GM12878 (cell line): ENCODE results near the gene AGR3. TPM values are rescaled to one million over a fixed set of nuclear protein-coding genes. Genes with fewer than 3 reads are reported as not detected.

Source experiments
- ATAC-seq: fragments of 200-7000 bp; cut with Tn5 transposase; 3 replicates; pipeline ENCODE4 v1.9.1; 2020; ENCODE audit warnings: mild to moderate bottlenecking, moderate library complexity
- BruUV-seq: library from RNA; stranded (reverse); fragments of 400-500 nt; replicated peaks from 2 replicates; lab custom pipeline; 2021; lab: Mats Ljungman, UMichigan
- CTCF ChIA-PET: fragments of 300-600 bp; sonication (Branson Sonifier 250); formaldehyde crosslinking; extraction: SDS; loops from one replicate; lab custom pipeline; 2021; ENCODE audit warnings: inconsistent platforms; lab: Yijun Ruan, JAX
- POLR2A ChIA-PET: fragments of 350-600 bp; formaldehyde crosslinking; extraction: SDS; loops from one replicate; lab custom pipeline; 2021; ENCODE audit warnings: inconsistent platforms; lab: Charles Lee
- RAD21 ChIA-PET: fragments of 300-600 bp; sonication (Branson Sonifier 250); formaldehyde crosslinking; loops from one replicate; lab custom pipeline; 2023; ENCODE audit warnings: antibody characterized with exemption; ENCODE audit not compliant: unreplicated experiment; lab: Charles Lee
- SMC1A ChIA-PET: fragments of 300-600 bp; sonication (Branson Sonifier 250); formaldehyde crosslinking; loops from one replicate; lab custom pipeline; 2023; ENCODE audit not compliant: unreplicated experiment, uncharacterized antibody; lab: Charles Lee
- DNase-seq: peaks from one replicate; pipeline ENCODE4 v3.0.0-alpha.2; 2011; ENCODE audit warnings: low read depth, low spot score
- FAIRE-seq: peaks from 3 replicates; lab custom pipeline; 2011; peaks lifted over from hg19 to GRCh38; lab: Jason Lieb, UNC
- H2AFZ ChIP-seq: 2 replicates; pipeline ENCODE4 v1.6.0; 2011; ENCODE audit warnings: low read depth, low read length, control low read depth; ENCODE audit not compliant: control insufficient read depth
- H3K27ac ChIP-seq: 2 replicates; pipeline ENCODE4 v1.5.1; 2011; ENCODE audit warnings: control low read depth; ENCODE audit not compliant: control insufficient read depth, insufficient read depth
- H3K27me3 ChIP-seq, 2 experiments: replicated peaks in 1 of 2; 2 replicates each; pipeline versions ENCODE4 v1.6.0 to v1.6.1; 2011; ENCODE audit warnings: low read length in 1 of 2; ENCODE audit not compliant: control insufficient read depth in 2 of 2, insufficient read depth in 2 of 2
- H3K36me3 ChIP-seq, 2 experiments: 2 replicates each; pipeline ENCODE4 v1.5.1; 2011; ENCODE audit warnings: low read length in 1 of 2; ENCODE audit not compliant: control insufficient read depth in 2 of 2, insufficient read depth in 2 of 2
- H3K4me1 ChIP-seq: 2 replicates; pipeline ENCODE4 v1.6.1; 2011; ENCODE audit warnings: mild to moderate bottlenecking, low read length, moderate library complexity, mixed read lengths; ENCODE audit not compliant: control insufficient read depth, insufficient read depth
- H3K4me2 ChIP-seq: 2 replicates; pipeline ENCODE4 v1.6.0; 2011; ENCODE audit warnings: control low read depth; ENCODE audit not compliant: control insufficient read depth, insufficient read depth
- H3K4me3 ChIP-seq: fragments of 200-600 bp; sonication (generic); 2 replicates; pipeline ENCODE4 v1.5.1; 2016
- H3K79me2 ChIP-seq: 2 replicates; pipeline ENCODE4 v1.6.0; 2011; ENCODE audit warnings: low read length; ENCODE audit not compliant: control insufficient read depth, insufficient read depth
- H3K9ac ChIP-seq: 2 replicates; pipeline ENCODE4 v1.8.0; 2011; ENCODE audit warnings: low read length, control low read depth, mixed read lengths; ENCODE audit not compliant: control insufficient read depth, insufficient read depth
- H3K9me3 ChIP-seq: replicated peaks from 3 replicates; pipeline ENCODE4 v1.5.1; 2011; ENCODE audit warnings: mild to moderate bottlenecking, low read length; ENCODE audit not compliant: control insufficient read depth, insufficient read depth
- H4K20me1 ChIP-seq: 2 replicates; pipeline ENCODE4 v1.6.0; 2011; ENCODE audit not compliant: control insufficient read depth, insufficient read depth
- EP300 ChIP-seq, 2 experiments: fragments of 150-350 bp in 1 of 2; IDR thresholded peaks; 2 replicates each; pipeline ENCODE4 v1.6.1; 2011 to 2012; ENCODE audit warnings: low read depth in 2 of 2, low read length in 2 of 2, borderline replicate concordance in 1 of 2, improper control_type of control experiment in 1 of 2, inconsistent platforms in 1 of 2; ENCODE audit not compliant: control insufficient read depth in 1 of 2
- MLLT1 ChIP-seq: fragments of 450-650 bp; IDR thresholded peaks from 2 replicates; pipeline ENCODE4 v1.6.1; 2016; ENCODE audit warnings: mild to moderate bottlenecking
- NRF1 ChIP-seq: conservative IDR thresholded peaks from 2 replicates; pipeline ENCODE4 v1.6.1; 2011; ENCODE audit warnings: mild to moderate bottlenecking, low read depth, low read length, improper control_type of control experiment
- RUNX3 ChIP-seq: IDR thresholded peaks from 2 replicates; pipeline ENCODE4 v1.6.1; 2012; ENCODE audit warnings: low read length, inconsistent platforms
- SMAD1 ChIP-seq: fragments of 450-650 bp; IDR thresholded peaks from 2 replicates; pipeline ENCODE4 v1.6.1; 2018; ENCODE audit warnings: mild to moderate bottlenecking, low read depth; ENCODE audit not compliant: partially characterized antibody
- SPI1 ChIP-seq: IDR thresholded peaks from 2 replicates; pipeline ENCODE4 v1.6.1; 2011; ENCODE audit warnings: low read depth, mild to moderate bottlenecking, low read length, moderate library complexity, borderline replicate concordance; ENCODE audit not compliant: insufficient read depth
- SUZ12 ChIP-seq: fragments of 200-600 bp; sonication (generic); IDR thresholded peaks from one replicate; pipeline ENCODE4 v1.6.1; 2018; ENCODE audit warnings: antibody characterized with exemption, mild to moderate bottlenecking; ENCODE audit not compliant: unreplicated experiment
- TARDBP ChIP-seq: IDR thresholded peaks from 2 replicates; pipeline ENCODE4 v1.6.1; 2016; ENCODE audit warnings: borderline replicate concordance
- TCF3 ChIP-seq: IDR thresholded peaks from 2 replicates; pipeline ENCODE4 v1.6.1; 2012; ENCODE audit warnings: low read depth, mild to moderate bottlenecking, low read length, borderline replicate concordance; ENCODE audit not compliant: insufficient read depth
- WGBS: methylation state at CpG from one replicate; pipeline ENCODE4 v1.1.6; 2016; ENCODE audit warnings: low lambda C conversion rate; ENCODE audit not compliant: insufficient replicate concordance, insufficient coverage; ENCODE audit errors: missing lambda C conversion rate; 5-methylcytosine and 5-hydroxymethylcytosine counted together
- in situ Hi-C: fragments of 300-500 bp; cut with MboI; formaldehyde crosslinking; loops from 9 replicates; pipeline ENCODE4 v1.14.3; 2018; ENCODE audit warnings: mixed read lengths
- intact Hi-C: fragments of 100-400 bp; cut with micrococcal nuclease; formaldehyde crosslinking; loops from one replicate; pipeline ENCODE4 v1.14.2; 2022; ENCODE audit not compliant: unreplicated experiment
- polyA plus RNA-seq, 11 experiments: library from polyadenylated mRNA; depleted of rRNA in 4 of 11; unstranded in 6 of 11; stranded (reverse) in 5 of 11; fragments of >200 nt; fragmentation: Nextera tagmentation in 4 of 11; fragmentation: Illumina TruSeq in 1 of 11; extraction: Ambion mirVana in 4 of 11; extraction: Trizol in 1 of 11; gene quantifications; 1 replicate in 1 of 11; 2 replicates in 10 of 11; pipeline versions ENCODE4 v1.2.1 to v1.2.3, GENCODE V29; 2011 to 2016; ENCODE audit warnings: inconsistent platforms in 2 of 11, missing spikeins in 2 of 11, low read depth in 1 of 11
- total RNA-seq, 4 experiments: library from RNA; depleted of rRNA in 3 of 4; stranded (reverse); fragments of >200 nt in 3 of 4; fragmentation: Illumina TruSeq in 1 of 4; extraction: Trizol in 1 of 4; gene quantifications; 2 replicates each; pipeline versions ENCODE4 v1.2.1 to v1.2.3, GENCODE V29; 2013 to 2021

Gene AGR3
- total and polyA plus RNA-seq, 10 of the 15 experiments (the other 5 are each of a cell fraction or from before 2014, with no cell fraction given) = not detected

GRCh38 chr7:16929146-16929762 is 47.5 kb upstream of the AGR3 start:
- Histone ChIP-seq H3K4me2 (no peak overlapping the region), H3K4me3 (no peak overlapping the region), H3K9ac (no peak overlapping the region), H3K4me1 (peaks cover 5% of the 10 kb centered on the region), H3K9me3 (no peaks in the 10 kb centered on the region), H3K79me2 (no peaks in the 10 kb centered on the region), H3K27me3 (no peaks in the 10 kb centered on the region), H2AFZ (no peak overlapping the region), H3K36me3 (no peaks in the 10 kb centered on the region), H3K27ac (no peak overlapping the region), H4K20me1 (no peaks in the 10 kb centered on the region)
- POLR2A ChIA-PET = no interaction called here
- in situ Hi-C loops (no loop called here), intact Hi-C loops (no loop called here)
- RAD21 ChIA-PET = interaction anchor here (0.8 kb wide), 1 partner anchor 9 kb away, joined by 3 read pairs; no protein-coding TSS in a partner anchor
- peak; percentile 90 for ATAC-seq
- TF ChIP-seq RUNX3 = peak; percentile 15; the same call in 1 of the 2 replicates
- no peak for TF ChIP-seq TARDBP
- TF ChIP-seq SPI1 = peak; percentile 58; the same call in 1 of the 2 replicates
- WGBS = 0% methylated on average over 1 of the region's 1 CpG
- BruUV-seq = no TSS peak
- CTCF ChIA-PET = interaction anchor here (1.0 to 3.5 kb wide), 2 partner anchors 9 to 11 kb away, joined by 3 to 21 read pairs; no protein-coding TSS in a partner anchor
- SMC1A ChIA-PET = interaction anchor here (3.1 kb wide), 1 partner anchor 9 kb away, joined by 11 read pairs; no protein-coding TSS in a partner anchor
- FAIRE-seq = peak; percentile 56
- peak; percentile 28 for DNase-seq

GRCh38 chr7:16926861-16927260 is 45.1 kb upstream of the AGR3 start:
- no peaks in the 10 kb centered on the region for H4K20me1 ChIP-seq
- no peaks in the 10 kb centered on the region for H3K9me3 ChIP-seq
- SMC1A ChIA-PET = no interaction called here
- CTCF ChIA-PET = interaction anchor here (0.5 to 1.7 kb wide), 4 partner anchors 52 to 376 kb away, joined by 3 to 7 read pairs (median 5); no protein-coding TSS in a partner anchor
- H3K27me3 ChIP-seq = no peaks in the 10 kb centered on the region
- H3K4me3 ChIP-seq = no peak overlapping the region
- DNase-seq (no peak), ATAC-seq (no peak), FAIRE-seq (no peak)
- no peaks in the 10 kb centered on the region for H3K36me3 ChIP-seq
- RAD21 ChIA-PET = interaction anchor here (1.1 kb wide), 1 partner anchor 375 kb away, joined by 3 read pairs; no protein-coding TSS in a partner anchor
- intact Hi-C loops = loop anchor here (2.0 kb wide), 1 partner anchor 56 kb away; no protein-coding TSS in a partner anchor
- no peak overlapping the region for H2AFZ ChIP-seq
- BruUV-seq = no TSS peak
- H3K4me1 ChIP-seq = no peaks in the 10 kb centered on the region
- TF ChIP-seq MLLT1 (no peak), SMAD1 (no peak), NRF1 (no peak), SUZ12 (no peak), EP300 (IDR thresholded peaks at IDR 0.05; ENCODE audit: borderline replicate concordance in 1 of 2, control insufficient read depth in 1 of 2, low read depth in 2 of 2, low read length in 2 of 2) (no peak), TCF3 (no peak)
- in situ Hi-C loops = no loop called here
- 0% methylated on average over 1 of the region's 1 CpG for WGBS
- no peak overlapping the region for H3K4me2 ChIP-seq
- no peak overlapping the region for H3K9ac ChIP-seq
- H3K27ac ChIP-seq = no peak overlapping the region
- no peaks in the 10 kb centered on the region for H3K79me2 ChIP-seq
- POLR2A ChIA-PET = no interaction called here
